Testis (tissue), 3 donors: ENCODE results near the gene CALR3. TPM values are rescaled to one million over a fixed set of nuclear protein-coding genes. Genes with fewer than 3 reads are reported as not detected.
"Not testable (repeated sequence)": the region's sequence is repeated elsewhere in the genome, so short reads cannot be mapped to it uniquely, and the experiment has no call there.

Experiments
- DNase-seq: peaks from one replicate; pipeline ENCODE4 v3.0.0-alpha.2; 2019
- H3K27ac ChIP-seq, 2 donors: fragments of 200-600 bp; sonication (generic); one replicate each; pipeline ENCODE4 v1.5.1; 2019
- H3K27me3 ChIP-seq: fragments of 200-600 bp; sonication (generic); one replicate; pipeline ENCODE4 v1.5.1; 2019
- H3K36me3 ChIP-seq: fragments of 200-600 bp; sonication (generic); one replicate; pipeline ENCODE4 v1.5.1; 2017; ENCODE audit warnings: low read depth; ENCODE audit errors: missing control alignments
- H3K4me1 ChIP-seq: fragments of 200-600 bp; sonication (generic); one replicate; pipeline ENCODE4 v1.5.1; 2019
- H3K4me3 ChIP-seq, 2 donors: fragments of 200-600 bp; sonication (generic); one replicate each; pipeline ENCODE4 v1.5.1; 2017 to 2019
- H3K9me3 ChIP-seq: fragments of 200-600 bp; sonication (generic); one replicate; pipeline ENCODE4 v1.5.1; 2017
- CTCF ChIP-seq, 3 experiments: fragments of 450-650 bp in 2 of 3; fragments of 200-600 bp in 1 of 3; sonication (generic) in 1 of 3; IDR thresholded peaks; one replicate each; pipeline ENCODE4 v1.5.1; 2016 to 2019; ENCODE audit warnings: antibody characterized with exemption in 3 of 3, mild to moderate bottlenecking in 2 of 3, moderate library complexity in 1 of 3
- POLR2A ChIP-seq: fragments of 450-650 bp; IDR thresholded peaks from one replicate; pipeline ENCODE4 v1.6.1; 2017; ENCODE audit warnings: antibody characterized with exemption, mild to moderate bottlenecking, moderate library complexity
- WGBS, 2 donors: methylation state at CpG; one replicate each; pipeline ENCODE4 v1.1.5; 2018; 5-methylcytosine and 5-hydroxymethylcytosine counted together
- intact Hi-C: fragments of 100-400 bp; cut with DNase I; formaldehyde crosslinking; loops from one replicate; pipeline ENCODE4 v1.15.1; 2023; ENCODE audit warnings: low total_unique reads
- polyA plus RNA-seq: library from polyadenylated mRNA; stranded (reverse); fragments of 350-450 nt; fragmentation: Illumina TruSeq; extraction: RNeasy Lipid Tissue Mini Kit (QIAGEN cat#74804); gene quantifications from one replicate; pipeline ENCODE4 v1.2.3, GENCODE V29; 2014; ENCODE audit warnings: low read depth, low replicate concordance; ENCODE audit not compliant: insufficient read depth
- total RNA-seq, 2 donors: library from RNA; depleted of rRNA; stranded (reverse); fragments of >200 nt; gene quantifications; one replicate each; pipeline ENCODE4 v1.2.3, GENCODE V29; 2016

Gene CALR3
- total and polyA plus RNA-seq, 3 donors from 2014 or later: 40.6 to 102 (median 75.7) TPM

GRCh38 chr19:16518061-16518460 lies 22.1 kb upstream of the CALR3 start:
- Histone ChIP-seq H3K27me3 (no peaks in the 10 kb centered on the region), H3K4me1 (peaks cover 5% of the 10 kb centered on the region), H3K36me3 (no peaks in the 10 kb centered on the region), H3K27ac (no peak overlapping the region), H3K4me3 (no peak overlapping the region), H3K9me3 (no peaks in the 10 kb centered on the region)
- intact Hi-C loops: no loop called here
- DNase-seq: no peak
- 83% methylated on average over 14 of the region's 14 CpGs for WGBS, 2 donors
- TF ChIP-seq POLR2A (no peak), CTCF (IDR thresholded peaks at IDR 0.05) (no peak)

GRCh38 chr19:16516923-16517610 lies 21.1 kb upstream of the CALR3 start:
- intact Hi-C loops: no loop called here
- 85 to 88% methylated on average over 10 to 14 of the region's 14 CpGs for WGBS, 2 donors
- Histone ChIP-seq H3K27ac (no peak overlapping the region), H3K27me3 (no peaks in the 10 kb centered on the region), H3K4me1 (peaks cover 5% of the 10 kb centered on the region), H3K36me3 (no peaks in the 10 kb centered on the region), H3K9me3 (no peaks in the 10 kb centered on the region), H3K4me3 (no peak overlapping the region)
- no peak for DNase-seq
- TF ChIP-seq POLR2A (no peak), CTCF (IDR thresholded peaks at IDR 0.05) (no peak)

- WGBS, 2 donors: 92% methylated on average over 15 of the region's 15 CpGs
- Histone ChIP-seq H3K27me3 (no peaks in the 10 kb centered on the region), H3K4me3 (no peak overlapping the region), H3K4me1 (peaks cover 5% of the 10 kb centered on the region), H3K36me3 (no peaks in the 10 kb centered on the region), H3K27ac (no peak overlapping the region), H3K9me3 (no peaks in the 10 kb centered on the region)
- no peak for TF ChIP-seq POLR2A
- TF ChIP-seq CTCF (IDR thresholded peaks at IDR 0.05): no peak
- intact Hi-C loops: no loop called here
- no peak for DNase-seq
These were observed 20.4 kb upstream of the CALR3 start for GRCh38 chr19:16516381-16516780.

- Histone ChIP-seq H3K27me3 (no peaks in the 10 kb centered on the region), H3K9me3 (no peaks in the 10 kb centered on the region), H3K36me3 (no peaks in the 10 kb centered on the region), H3K27ac (no peak overlapping the region), H3K4me1 (peaks cover 8% of the 10 kb centered on the region), H3K4me3 (no peak overlapping the region)
- WGBS, 2 donors: 91 to 94% methylated on average over 13 to 24 of the region's 24 CpGs
- no peak for DNase-seq
- TF ChIP-seq POLR2A (no peak), CTCF (IDR thresholded peaks at IDR 0.05) (no peak)
- intact Hi-C loops: no loop called here
These were observed 18.5 kb upstream of the CALR3 start for GRCh38 chr19:16514383-16515019.

- intact Hi-C loops, H3K27me3 ChIP-seq, H3K36me3 ChIP-seq, H3K4me3 ChIP-seq, H3K27ac ChIP-seq, H3K9me3 ChIP-seq, DNase-seq: not testable (repeated sequence)
- H3K4me1 ChIP-seq: peaks cover 15% of the 10 kb centered on the region
- WGBS, 2 donors: 94 to 97% methylated on average over 10 of the region's 10 CpGs
These were observed 16.6 kb upstream of the CALR3 start for GRCh38 chr19:16512611-16513010.
